Skeletal muscle cell (primary cell): ENCODE data around the gene TNF.
A peak's percentile ranks its signal among the peaks of the same experiment; 100 is the strongest.

Experiments
- DNase-seq: peaks from one replicate; pipeline ENCODE4 v3.0.0-alpha.2; 2010; ENCODE audit warnings: low read depth
- H3K4me3 ChIP-seq: 2 replicates; pipeline ENCODE4 v1.5.1; 2011; ENCODE audit warnings: low read depth, mild to moderate bottlenecking, control low read depth, low read length, moderate library complexity

TNF gene

GRCh38 chr6:31575335-31575901 lies at the start of gene TNF:
TSS of gene TNF (plus strand) at chr6:31575565. CDS start at chr6:31575742, 177 bp downstream.
- DNase-seq = no peak
- H3K4me3 ChIP-seq = no peak within 1 kb of the TSS

GRCh38 chr6:31525932-31526591 lies 49.3 kb upstream of the TNF start:
- DNase-seq = no peak
- H3K4me3 ChIP-seq = no peak overlapping the region

GRCh38 chr6:31528307-31528777 lies 47.0 kb upstream of the TNF start:
- H3K4me3 ChIP-seq = no peak overlapping the region
- DNase-seq = no peak

- no peak within 1 kb of the TSS for H3K4me3 ChIP-seq
- no peak for DNase-seq
Measured at GRCh38 chr6:31528821-31529328, 46.5 kb upstream of the TNF start, which contains the start of gene MCCD1. TSS of gene MCCD1 (plus strand) at chr6:31528962. CDS start at chr6:31529015, 53 bp downstream.

- H3K4me3 ChIP-seq = no peak overlapping the region
- no peak for DNase-seq
Measured at GRCh38 chr6:31529329-31530150, 45.8 kb upstream of the TNF start.

GRCh38 chr6:31530659-31531058 lies 44.7 kb upstream of the TNF start:
- no peak overlapping the region for H3K4me3 ChIP-seq
- no peak for DNase-seq

- no peak overlapping the region for H3K4me3 ChIP-seq
- DNase-seq = no peak
Measured at GRCh38 chr6:31531162-31531561, 44.2 kb upstream of the TNF start.

- H3K4me3 ChIP-seq = no peak overlapping the region
- no peak for DNase-seq
Measured at GRCh38 chr6:31531771-31532643, 43.4 kb upstream of the TNF start.

- DNase-seq = no peak
- no peak overlapping the region for H3K4me3 ChIP-seq
Measured at GRCh38 chr6:31532644-31533454, 42.5 kb upstream of the TNF start.

- DNase-seq = no peak
- H3K4me3 ChIP-seq = no peak overlapping the region
Measured at GRCh38 chr6:31533455-31533841, 41.9 kb upstream of the TNF start.

- H3K4me3 ChIP-seq = no peak overlapping the region
- DNase-seq = no peak
Measured at GRCh38 chr6:31534011-31534410, 41.4 kb upstream of the TNF start.

GRCh38 chr6:31534521-31535040 lies 40.8 kb upstream of the TNF start:
- no peak overlapping the region for H3K4me3 ChIP-seq
- no peak for DNase-seq

GRCh38 chr6:31535538-31536324 lies 39.6 kb upstream of the TNF start:
- DNase-seq = no peak
- no peak overlapping the region for H3K4me3 ChIP-seq

GRCh38 chr6:31538805-31539400 lies 36.5 kb upstream of the TNF start:
- peak overlapping the region; percentile 66 for H3K4me3 ChIP-seq
- no peak for DNase-seq

GRCh38 chr6:31540640-31541039 lies 34.7 kb upstream of the TNF start:
- peak overlapping the region; percentile 66 for H3K4me3 ChIP-seq
- no peak for DNase-seq

GRCh38 chr6:31541059-31541657 lies 34.2 kb upstream of the TNF start:
- H3K4me3 ChIP-seq = peak overlapping the region; percentile 66

More at GRCh38 chr6:31541059-31541657, 34.2 kb upstream of the TNF start:
- DNase-seq = no peak
